Upper lobe of right lung (tissue), 1 donor: ENCODE measurements around the gene GPR108. TPM values are rescaled to one million over a fixed set of nuclear protein-coding genes. Genes with fewer than 3 reads are reported as not detected.

Source experiments
- ATAC-seq: fragments of 200-7000 bp; cut with Tn5 transposase; one replicate; pipeline ENCODE4 v1.9.1; 2020; ENCODE audit warnings: mild to moderate bottlenecking, moderate library complexity
- DNase-seq: peaks from one replicate; pipeline ENCODE4 v3.0.0-alpha.2; 2020
- H3K27ac ChIP-seq: fragments of 200-600 bp; one replicate; pipeline ENCODE4 v1.8.0; 2022
- H3K27me3 ChIP-seq: fragments of 200-600 bp; one replicate; pipeline ENCODE4 v1.8.0; 2022; ENCODE audit warnings: mild to moderate bottlenecking
- H3K36me3 ChIP-seq: fragments of 200-600 bp; one replicate; pipeline ENCODE4 v1.8.0; 2022
- H3K4me1 ChIP-seq: fragments of 200-600 bp; one replicate; pipeline ENCODE4 v1.8.0; 2022
- H3K4me3 ChIP-seq: fragments of 200-600 bp; one replicate; pipeline ENCODE4 v1.8.0; 2022; ENCODE audit warnings: mild to moderate bottlenecking
- H3K9me3 ChIP-seq: fragments of 200-600 bp; one replicate; pipeline ENCODE4 v1.8.0; 2022
- intact Hi-C: fragments of 100-400 bp; cut with DNase I; formaldehyde crosslinking; loops from one replicate; pipeline ENCODE4 v1.11.0; 2022
- total RNA-seq: library from RNA; stranded (reverse); fragmentation: NEBNext Ultra II Directional; extraction: Animal tissue kit (Norgen Biotek cat#: 25700); gene quantifications from one replicate; pipeline ENCODE4 v1.2.1, GENCODE V29; 2021
- TF ChIP-seq, protein P1 (sequence below): fragments of 200-600 bp; IDR thresholded peaks from one replicate; pipeline ENCODE4 v1.8.0; 2022; ENCODE audit warnings: antibody characterized with exemption
- donor health status: DM: no; HTN: yes; CAD: no; lungs with severe emphysema.

Gene GPR108
- total RNA-seq, 1 donor from 2014 or later = 81.2 TPM

DNA sequence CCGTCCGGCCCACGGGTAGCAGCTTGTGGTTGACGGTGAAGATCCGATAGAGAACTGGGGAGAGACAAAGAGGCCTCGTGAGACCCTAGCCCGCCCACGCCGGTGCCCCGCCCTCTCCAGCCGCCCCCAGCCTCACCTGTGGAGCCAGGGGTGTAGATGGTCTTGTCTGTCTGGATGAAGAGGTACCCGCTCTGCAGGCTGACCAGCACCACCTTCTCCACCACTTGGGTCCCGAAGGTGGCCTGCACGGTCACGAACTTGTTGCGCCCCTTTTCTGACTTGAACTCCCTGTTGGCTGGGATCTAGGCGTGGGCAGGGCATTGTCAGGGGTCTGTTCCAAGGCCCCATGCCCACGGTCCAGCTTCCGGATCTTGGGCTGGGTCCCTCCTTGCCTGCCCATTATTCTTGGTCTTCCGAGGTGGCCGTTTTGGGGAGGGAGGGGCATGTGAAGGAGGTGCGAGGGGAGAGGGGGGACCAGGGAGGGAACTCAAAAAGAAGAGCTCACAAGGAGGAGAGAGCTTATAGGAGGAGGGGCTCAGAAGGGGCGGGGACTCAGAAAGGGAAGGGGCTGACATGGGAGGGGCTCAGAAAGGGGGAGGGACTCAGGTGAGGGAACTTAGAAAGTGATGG lies 19.2 kb downstream of the GPR108 start:
- no peak overlapping the region for H3K4me3 ChIP-seq
- TF ChIP-seq, protein P1, sequence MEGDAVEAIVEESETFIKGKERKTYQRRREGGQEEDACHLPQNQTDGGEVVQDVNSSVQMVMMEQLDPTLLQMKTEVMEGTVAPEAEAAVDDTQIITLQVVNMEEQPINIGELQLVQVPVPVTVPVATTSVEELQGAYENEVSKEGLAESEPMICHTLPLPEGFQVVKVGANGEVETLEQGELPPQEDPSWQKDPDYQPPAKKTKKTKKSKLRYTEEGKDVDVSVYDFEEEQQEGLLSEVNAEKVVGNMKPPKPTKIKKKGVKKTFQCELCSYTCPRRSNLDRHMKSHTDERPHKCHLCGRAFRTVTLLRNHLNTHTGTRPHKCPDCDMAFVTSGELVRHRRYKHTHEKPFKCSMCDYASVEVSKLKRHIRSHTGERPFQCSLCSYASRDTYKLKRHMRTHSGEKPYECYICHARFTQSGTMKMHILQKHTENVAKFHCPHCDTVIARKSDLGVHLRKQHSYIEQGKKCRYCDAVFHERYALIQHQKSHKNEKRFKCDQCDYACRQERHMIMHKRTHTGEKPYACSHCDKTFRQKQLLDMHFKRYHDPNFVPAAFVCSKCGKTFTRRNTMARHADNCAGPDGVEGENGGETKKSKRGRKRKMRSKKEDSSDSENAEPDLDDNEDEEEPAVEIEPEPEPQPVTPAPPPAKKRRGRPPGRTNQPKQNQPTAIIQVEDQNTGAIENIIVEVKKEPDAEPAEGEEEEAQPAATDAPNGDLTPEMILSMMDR = no peak
- no peaks in the 10 kb centered on the region for H3K9me3 ChIP-seq
- peaks cover 26% of the 10 kb centered on the region for H3K4me1 ChIP-seq
- no peak overlapping the region for H3K27ac ChIP-seq
- no peaks in the 10 kb centered on the region for H3K27me3 ChIP-seq
- DNase-seq (no peak), ATAC-seq (no peak)
- intact Hi-C loops = no loop called here
- peaks cover 8% of the 10 kb centered on the region for H3K36me3 ChIP-seq

DNA sequence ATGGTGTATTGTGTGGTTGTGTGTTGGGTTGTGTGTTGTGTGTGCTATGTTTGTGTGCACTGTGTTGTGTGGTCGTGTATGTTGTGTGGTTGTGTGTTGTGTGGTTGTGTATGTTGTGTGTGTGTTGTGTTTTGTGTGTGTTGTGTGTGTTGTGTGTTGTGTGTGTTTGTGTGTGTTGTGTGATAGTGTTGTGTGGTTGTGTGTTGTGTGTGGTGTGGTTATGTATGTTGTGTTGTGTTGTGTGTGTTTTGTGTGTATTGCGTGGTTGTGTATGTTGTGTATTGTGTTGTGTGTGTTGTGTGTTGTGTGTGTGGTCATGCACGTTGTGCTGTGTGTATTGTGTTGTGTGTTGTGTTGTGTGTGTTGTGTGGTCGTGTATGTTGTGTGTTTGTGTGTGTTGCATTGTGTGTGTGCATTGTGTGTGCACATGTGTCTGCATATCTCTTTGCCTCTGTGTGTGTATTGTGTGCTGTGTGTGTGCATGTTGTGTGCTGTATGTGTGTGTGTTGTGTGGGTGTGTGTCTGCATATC lies 19.9 kb downstream of the GPR108 start:
- Histone ChIP-seq H3K9me3 (no peaks in the 10 kb centered on the region), H3K27ac (no peak overlapping the region), H3K4me3 (no peak overlapping the region), H3K36me3 (peaks cover 8% of the 10 kb centered on the region), H3K27me3 (no peaks in the 10 kb centered on the region), H3K4me1 (peaks cover 20% of the 10 kb centered on the region)
- DNase-seq (no peak), ATAC-seq (no peak)
- intact Hi-C loops = no loop called here
- TF ChIP-seq, protein P1 = no peak

DNA sequence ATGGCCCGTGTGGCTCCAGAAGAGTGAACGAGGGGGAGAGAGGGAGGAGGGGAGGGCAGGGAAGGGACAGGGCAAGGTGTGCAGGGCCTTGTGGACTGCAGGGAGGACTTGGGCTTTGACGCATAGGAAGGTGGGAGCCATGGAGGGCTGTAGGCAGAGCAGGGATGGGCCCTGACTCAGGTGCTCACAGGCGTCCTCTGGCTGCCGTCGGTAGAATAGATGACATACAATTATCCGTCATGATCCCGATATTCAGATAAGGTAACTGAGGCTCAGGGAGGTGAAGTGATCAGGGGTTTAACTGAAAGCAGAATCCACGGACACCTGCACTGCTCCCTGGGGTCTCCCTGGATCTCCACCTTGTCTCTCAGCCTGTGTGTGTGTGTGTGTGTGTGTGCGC lies 20.3 kb downstream of the GPR108 start:
- Histone ChIP-seq H3K4me1 (peaks cover 15% of the 10 kb centered on the region), H3K36me3 (peaks cover 8% of the 10 kb centered on the region), H3K27ac (no peak overlapping the region), H3K27me3 (no peaks in the 10 kb centered on the region), H3K9me3 (no peaks in the 10 kb centered on the region), H3K4me3 (no peak overlapping the region)
- no peak for DNase-seq
- ATAC-seq = no peak
- intact Hi-C loops = no loop called here
- TF ChIP-seq, protein P1 = no peak

DNA sequence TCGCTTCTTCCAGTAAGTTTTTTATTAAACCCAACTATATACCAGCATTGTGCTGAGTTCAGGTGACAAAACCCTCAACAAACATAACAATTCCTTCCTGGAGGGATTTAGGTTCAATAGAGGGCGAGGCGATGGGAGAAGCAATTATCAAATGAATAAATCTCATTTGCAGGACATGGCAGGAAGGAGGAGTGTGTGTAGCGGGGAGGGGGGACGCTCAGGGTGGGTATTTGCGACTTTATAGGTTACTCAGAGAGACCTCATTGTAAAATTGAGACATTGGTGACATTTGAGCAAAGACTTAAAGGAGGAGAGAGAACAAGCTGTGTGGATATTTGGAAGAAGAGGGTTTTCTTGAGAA lies 20.8 kb downstream of the GPR108 start:
- TF ChIP-seq, protein P1 = no peak
- Histone ChIP-seq H3K36me3 (peaks cover 8% of the 10 kb centered on the region), H3K27ac (no peak overlapping the region), H3K4me1 (peaks cover 11% of the 10 kb centered on the region), H3K27me3 (no peaks in the 10 kb centered on the region), H3K4me3 (no peak overlapping the region), H3K9me3 (no peaks in the 10 kb centered on the region)
- no peak for DNase-seq
- ATAC-seq = no peak
- intact Hi-C loops = no loop called here

DNA sequence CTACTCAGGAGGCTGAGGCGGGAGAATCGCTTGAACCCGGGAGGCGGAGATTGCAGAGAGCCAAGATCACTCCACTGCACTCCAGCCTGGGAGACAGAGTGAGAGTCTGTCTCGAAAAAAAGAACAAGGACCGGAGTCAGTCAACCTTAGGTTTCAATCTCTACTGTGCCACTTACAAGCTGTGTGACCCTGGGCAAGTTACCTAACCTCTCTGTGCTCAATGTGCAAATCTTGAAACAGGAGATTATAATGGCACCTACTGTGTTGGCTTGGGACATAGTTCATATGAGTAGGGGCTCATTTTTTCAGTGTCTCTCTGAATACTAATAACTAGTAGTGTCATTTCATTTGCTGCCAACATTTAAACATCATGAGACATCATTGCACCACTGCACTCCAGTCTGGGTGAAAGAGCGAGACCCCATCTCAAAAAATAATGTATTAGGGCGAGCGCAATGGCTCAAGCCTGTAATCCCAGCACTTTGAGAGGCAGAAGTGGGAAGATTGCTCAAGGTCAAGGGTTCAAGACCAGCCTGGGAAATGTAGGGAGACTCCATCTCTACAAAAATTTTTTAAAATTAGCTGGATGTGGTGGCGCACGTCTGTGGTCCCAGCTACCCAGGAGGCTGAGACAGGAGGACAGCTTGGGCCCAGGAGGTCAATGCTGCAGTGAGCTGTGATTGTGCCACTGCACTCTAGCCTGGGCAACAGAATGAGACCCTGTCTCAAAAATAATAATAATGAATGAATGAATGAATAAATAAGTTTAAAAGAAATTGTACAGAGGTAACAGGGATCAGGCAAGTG lies 22.4 kb downstream of the GPR108 start:
- no peaks in the 10 kb centered on the region for H3K27me3 ChIP-seq
- no peak overlapping the region for H3K4me3 ChIP-seq
- H3K27ac ChIP-seq = no peak overlapping the region
- intact Hi-C loops = no loop called here
- DNase-seq (no peak), ATAC-seq (no peak)
- H3K36me3 ChIP-seq = peaks cover 23% of the 10 kb centered on the region
- no peaks in the 10 kb centered on the region for H3K9me3 ChIP-seq
- TF ChIP-seq, protein P1 = no peak
- H3K4me1 ChIP-seq = no peaks in the 10 kb centered on the region
